ENCODE data around the gene CAMK2N2. TPM values are rescaled to one million over a fixed set of nuclear protein-coding genes. Genes with fewer than 3 reads are reported as not detected.

The CAMK2N2 gene
- total RNA-seq, 1 experiment from 2014 or later, result 6.1 TPM

GRCh38 chr3:184261854-184262763 is 756 bp upstream of the CAMK2N2 start:
- peaks cover 16% of the 10 kb centered on the region for H3K4me1 Mint-ChIP-seq (ENCODE audit: insufficient read depth, unreplicated experiment)
- ChIA-PET POLR2A (interaction anchor here (1.0 to 2.9 kb wide), 3 partner anchors 11 to 14 kb away, joined by 3 to 11 read pairs (median 4); partner anchors contain the start of gene EEF1AKMT4), CTCF (interaction anchor here (0.6 to 1.2 kb wide), 4 partner anchors 10 to 27 kb away, joined by 3 read pairs; partner anchors contain the start of genes ALG3 and EEF1AKMT4)
- H3K9me3 Mint-ChIP-seq (ENCODE audit: unreplicated experiment), result no peaks in the 10 kb centered on the region
- peak overlapping the region; percentile 79 for H3K4me3 Mint-ChIP-seq (ENCODE audit: unreplicated experiment)
- peak overlapping the region; percentile 7 for H3K27ac Mint-ChIP-seq (ENCODE audit: low read depth, unreplicated experiment)
- no peak for TF ChIP-seq CTCF (IDR thresholded peaks at IDR 0.05; ENCODE audit: unreplicated experiment)
- H3K36me3 Mint-ChIP-seq (ENCODE audit: insufficient read depth, unreplicated experiment), result no peaks in the 10 kb centered on the region
- peak; percentile 51 for DNase-seq (ENCODE audit: unreplicated experiment)
- intact Hi-C loops (cut with micrococcal nuclease), result no loop called here
- no peaks in the 10 kb centered on the region for H3K27me3 Mint-ChIP-seq (ENCODE audit: insufficient read depth, unreplicated experiment)
- no TSS peak for BruUV-seq (replicated peaks)

- TF ChIP-seq CTCF (IDR thresholded peaks at IDR 0.05; ENCODE audit: unreplicated experiment), result no peak
- no peaks in the 10 kb centered on the region for H3K36me3 Mint-ChIP-seq (ENCODE audit: insufficient read depth, unreplicated experiment)
- intact Hi-C loops (cut with micrococcal nuclease), result no loop called here
- H3K27ac Mint-ChIP-seq (ENCODE audit: low read depth, unreplicated experiment), result no peak overlapping the region
- ChIA-PET CTCF (interaction anchor here (0.6 to 1.2 kb wide), 3 partner anchors 11 to 23 kb away, joined by 3 read pairs; partner anchors contain the start of gene EEF1AKMT4), POLR2A (interaction anchor here (0.6 to 2.9 kb wide), 3 partner anchors 10 to 13 kb away, joined by 3 to 11 read pairs (median 3); partner anchors contain the start of gene EEF1AKMT4)
- peak overlapping the region; percentile 79 for H3K4me3 Mint-ChIP-seq (ENCODE audit: unreplicated experiment)
- peak; percentile 13 for DNase-seq (ENCODE audit: unreplicated experiment)
- H3K4me1 Mint-ChIP-seq (ENCODE audit: insufficient read depth, unreplicated experiment), result peaks cover 16% of the 10 kb centered on the region
- H3K9me3 Mint-ChIP-seq (ENCODE audit: unreplicated experiment), result no peaks in the 10 kb centered on the region
- no peaks in the 10 kb centered on the region for H3K27me3 Mint-ChIP-seq (ENCODE audit: insufficient read depth, unreplicated experiment)
- no TSS peak for BruUV-seq (replicated peaks)
These were observed 556 bp downstream of the CAMK2N2 start for GRCh38 chr3:184260724-184261269.

- DNase-seq (ENCODE audit: unreplicated experiment), result no peak
- CTCF ChIA-PET, result interaction anchor here (0.6 to 1.2 kb wide), 3 partner anchors 10 to 22 kb away, joined by 3 read pairs; partner anchors contain the start of gene EEF1AKMT4
- BruUV-seq (replicated peaks), result no TSS peak
- peaks cover 21% of the 10 kb centered on the region for H3K4me1 Mint-ChIP-seq (ENCODE audit: insufficient read depth, unreplicated experiment)
- POLR2A ChIA-PET, result interaction anchor here (0.6 to 2.9 kb wide), 3 partner anchors 9 to 14 kb away, joined by 3 to 11 read pairs (median 3); partner anchors contain the start of gene EEF1AKMT4
- no peaks in the 10 kb centered on the region for H3K27me3 Mint-ChIP-seq (ENCODE audit: insufficient read depth, unreplicated experiment)
- TF ChIP-seq CTCF (IDR thresholded peaks at IDR 0.05; ENCODE audit: unreplicated experiment), result no peak
- intact Hi-C loops (cut with micrococcal nuclease), result no loop called here
- peak overlapping the region; percentile 65 for H3K27ac Mint-ChIP-seq (ENCODE audit: low read depth, unreplicated experiment)
- no peaks in the 10 kb centered on the region for H3K9me3 Mint-ChIP-seq (ENCODE audit: unreplicated experiment)
- H3K4me3 Mint-ChIP-seq (ENCODE audit: unreplicated experiment), result peak overlapping the region; percentile 79
- H3K36me3 Mint-ChIP-seq (ENCODE audit: insufficient read depth, unreplicated experiment), result no peaks in the 10 kb centered on the region
These were observed 1.3 kb downstream of the CAMK2N2 start for GRCh38 chr3:184259878-184260723.

Data from MCF 10A (cell line).